Islet precursor cell (in vitro differentiated cells): ENCODE measurements around the gene NUP42.
A peak's percentile ranks its signal among the peaks of the same experiment; 100 is the strongest.

Source experiments
- DNase-seq: peaks from one replicate; pipeline ENCODE4 v3.0.0-alpha.2; 2018

The NUP42 gene

GRCh38 chr7:23238983-23239652, 57.3 kb downstream of the NUP42 start:
- no peak for DNase-seq

DNA sequence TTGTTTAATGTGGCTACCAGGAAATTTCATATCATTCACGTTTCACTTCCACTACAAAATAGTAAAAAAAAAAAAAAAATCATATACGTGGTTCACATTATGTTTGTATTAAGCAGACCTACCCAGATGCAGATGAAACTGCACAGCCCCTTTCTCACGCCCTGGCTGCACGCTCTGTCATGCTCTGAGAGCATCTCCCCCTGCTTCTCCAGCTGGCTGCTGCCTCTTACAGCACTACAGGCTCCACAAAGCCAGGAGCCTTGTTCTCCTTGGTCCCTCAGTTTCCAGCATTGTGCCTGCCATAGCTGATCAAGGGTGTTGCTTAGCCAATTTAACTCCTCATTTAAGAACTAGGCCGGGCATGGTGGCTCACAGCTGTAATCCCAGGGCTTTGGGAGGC, 57.9 kb downstream of the NUP42 start:
- no peak for DNase-seq

GRCh38 chr7:23242321-23242720, 60.5 kb downstream of the NUP42 start:
- DNase-seq: no peak

DNA sequence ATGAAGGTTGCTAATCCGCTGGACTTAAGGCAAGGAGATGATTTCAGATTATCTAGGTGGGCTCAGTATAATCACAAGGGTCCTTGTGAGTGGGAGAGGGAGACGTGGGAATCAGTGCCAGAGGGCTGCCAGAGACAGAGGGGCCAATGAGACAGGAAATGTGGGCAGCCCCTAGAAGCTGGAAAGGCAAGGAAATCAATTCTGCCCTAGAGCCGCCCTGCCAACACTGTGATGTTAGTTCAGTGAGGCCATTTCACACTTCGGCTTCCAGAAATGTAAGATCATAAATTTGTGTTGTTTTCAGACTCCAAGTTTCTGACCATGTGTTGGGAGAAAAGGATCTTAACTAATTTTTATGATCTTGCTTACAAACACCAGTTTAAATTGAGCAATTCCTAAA, 61.1 kb downstream of the NUP42 start:
- DNase-seq: no peak

DNA sequence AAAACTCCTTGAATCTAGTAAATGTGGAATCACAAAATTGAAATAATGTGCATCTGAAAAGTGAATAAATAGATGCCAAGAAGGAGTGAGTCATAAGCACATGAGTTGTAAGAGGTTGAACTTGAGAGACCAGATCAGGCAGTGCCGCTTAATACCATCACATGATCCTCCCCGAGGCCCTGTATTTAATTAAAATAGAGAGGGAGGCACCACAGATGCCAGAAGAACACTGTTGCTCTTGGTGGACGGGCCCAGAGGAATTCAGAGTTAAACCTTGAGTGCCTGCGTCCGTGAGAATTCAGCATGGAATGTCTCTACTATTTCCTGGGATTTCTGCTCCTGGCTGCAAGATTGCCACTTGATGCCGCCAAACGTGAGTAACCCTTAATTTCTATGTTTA, 64.7 kb downstream of the NUP42 start, which contains the start of gene GPNMB:
GPNMB (plus strand) TSS at position 221 of the 400 bp plus-strand sequence; CDS start at position 304, 83 bp downstream.
- peak; percentile 76 for DNase-seq

DNA sequence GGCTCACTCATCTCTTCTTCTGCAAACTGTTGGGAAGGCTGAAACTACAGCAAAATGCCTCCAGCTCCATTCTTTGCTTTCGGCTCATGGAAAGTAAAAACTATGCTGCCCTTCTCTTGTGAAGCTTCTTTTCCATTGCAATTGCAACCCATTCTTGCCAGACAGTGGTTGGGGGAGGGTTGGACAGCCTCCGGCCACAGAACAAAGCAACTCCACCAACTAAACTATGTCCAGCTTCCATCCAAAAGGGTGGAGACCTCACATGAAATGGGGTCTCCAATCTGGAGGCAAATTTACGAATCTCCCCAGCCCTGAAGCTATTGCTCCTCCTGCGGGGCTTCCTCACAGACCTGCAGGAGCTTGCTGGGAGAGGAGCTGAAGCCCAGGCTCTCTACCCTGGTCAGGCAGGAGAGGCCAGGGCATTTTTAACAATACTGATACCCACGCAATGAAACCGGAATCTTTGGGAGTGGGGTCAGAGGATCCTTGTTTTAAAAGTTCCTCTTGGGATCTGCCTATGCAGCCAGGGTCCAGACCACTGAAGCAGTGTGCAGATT, 65.3 kb downstream of the NUP42 start:
- DNase-seq: no peak

GRCh38 chr7:23247603-23248335, 65.9 kb downstream of the NUP42 start:
- peak; percentile 54 for DNase-seq

DNA sequence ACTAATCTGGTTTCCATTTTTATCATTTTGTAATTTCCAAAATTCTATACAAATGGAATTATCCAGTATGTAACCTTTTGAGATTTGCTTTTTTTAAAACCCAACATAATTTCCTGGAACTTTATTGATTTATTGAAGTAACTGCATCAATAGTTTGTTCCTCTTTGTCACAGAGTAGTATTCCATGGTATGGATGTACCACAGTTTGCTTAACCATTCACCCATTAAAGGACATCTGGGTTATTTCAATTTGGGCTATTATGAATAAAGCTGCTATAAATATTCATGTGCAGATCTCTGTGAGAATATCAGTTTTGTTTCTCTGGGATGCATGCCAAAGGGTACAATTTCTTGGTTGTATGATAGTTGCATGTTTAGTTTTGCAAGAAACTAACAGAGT, 67.6 kb downstream of the NUP42 start:
- DNase-seq: no peak
